K562 (cell line): Measurements from ENCODE around the gene KXD1. TPM values are rescaled to one million over a fixed set of nuclear protein-coding genes. Genes with fewer than 3 reads are reported as not detected.

ENCODE experiments used
- CBX3 ChIP-seq, 2 experiments: IDR thresholded peaks; 1 replicate in 1 of 2; 2 replicates in 1 of 2; pipeline ENCODE4 v1.6.1; 2012; ENCODE audit warnings: inconsistent platforms in 2 of 2, low read length in 2 of 2, borderline replicate concordance in 1 of 2, control low read depth in 1 of 2
- FOXA3 ChIP-seq, 2 experiments: fragments of 450-650 bp in 1 of 2; sonication (generic) in 1 of 2; formaldehyde crosslinking; IDR thresholded peaks in 1 of 2; conservative IDR thresholded peaks in 1 of 2; 2 replicates each; pipeline versions ENCODE4 v1.4.0 to v1.8.0; 2020 to 2022; ENCODE audit warnings: mild to moderate bottlenecking in 2 of 2, missing genetic modification reagents in 1 of 2
- HCFC1 ChIP-seq: IDR thresholded peaks from 2 replicates; pipeline ENCODE4 v1.6.1; 2012; ENCODE audit warnings: low read depth, low read length, improper control_type of control experiment
- HSF4 ChIP-seq: fragments of 250-450 bp; sonication (Bioruptor Pico); IDR thresholded peaks from 2 replicates; pipeline ENCODE4 v2.1.2; 2022; ENCODE audit warnings: mild to moderate bottlenecking, moderate library complexity, borderline replicate concordance
- NR1H2 ChIP-seq: sonication (generic); formaldehyde crosslinking; IDR thresholded peaks from 2 replicates; pipeline ENCODE4 v1.4.0; 2020; ENCODE audit warnings: mild to moderate bottlenecking, missing genetic modification reagents
- NRF1 ChIP-seq, 2 experiments: fragments of 450-650 bp; IDR thresholded peaks in 1 of 2; conservative IDR thresholded peaks in 1 of 2; 2 replicates each; pipeline ENCODE4 v1.6.1; 2014; ENCODE audit warnings: mild to moderate bottlenecking in 2 of 2
- RBM22 ChIP-seq: fragments of 200-400 bp; formaldehyde crosslinking; IDR thresholded peaks from 2 replicates; pipeline ENCODE4 v1.6.1; 2018; ENCODE audit warnings: low read length, low read depth; ENCODE audit not compliant: poor library complexity, severe bottlenecking
- SNAPC5 ChIP-seq: fragments of 250-450 bp; sonication (Bioruptor Pico); IDR thresholded peaks from 2 replicates; pipeline ENCODE4 v1.8.0; 2021; ENCODE audit warnings: moderate library complexity, mild to moderate bottlenecking, inconsistent platforms
- U2AF1 ChIP-seq: fragments of 200-400 bp; formaldehyde crosslinking; optimal IDR thresholded peaks from 2 replicates; pipeline ENCODE3; 2017; ENCODE audit warnings: mild to moderate bottlenecking, low read depth, low read length, moderate library complexity
- YY1 ChIP-seq, 3 experiments: IDR thresholded peaks; 2 replicates each; pipeline ENCODE4 v1.6.1; 2011; ENCODE audit warnings: low read length in 2 of 3, mild to moderate bottlenecking in 2 of 3, moderate library complexity in 2 of 3, borderline replicate concordance in 1 of 3, control low read depth in 1 of 3, low read depth in 1 of 3; ENCODE audit not compliant: insufficient read depth in 3 of 3, insufficient replicate concordance in 2 of 3, control insufficient read depth in 1 of 3, insufficient read length in 1 of 3; ENCODE audit errors: extremely low read depth in 1 of 3
- ZNF507 ChIP-seq: conservative IDR thresholded peaks from 2 replicates; pipeline ENCODE4 v1.6.1; 2017; ENCODE audit warnings: missing genetic modification characterization, missing compliant biosample characterization
- polyA plus RNA-seq, 8 experiments: library from polyadenylated mRNA; depleted of rRNA in 4 of 8; stranded (reverse) in 5 of 8; unstranded in 3 of 8; fragments of >200 nt; fragmentation: Nextera tagmentation in 2 of 8; fragmentation: Illumina TruSeq in 1 of 8; extraction: Ambion mirVana in 2 of 8; extraction: Trizol in 1 of 8; gene quantifications; 2 replicates each; pipeline versions ENCODE4 v1.2.1 to v1.2.3, GENCODE V29; 2011 to 2014; ENCODE audit warnings: inconsistent platforms in 1 of 8, missing spikeins in 1 of 8
- total RNA-seq, 7 experiments: library from RNA; depleted of rRNA in 6 of 7; stranded (reverse); fragments of >200 nt in 6 of 7; fragmentation: Illumina TruSeq in 2 of 7; extraction: Trizol in 2 of 7; gene quantifications; 2 replicates each; pipeline versions ENCODE4 v1.2.1 to v1.2.3, GENCODE V29; 2011 to 2021; ENCODE audit warnings: low replicate concordance in 1 of 7
- TF ChIP-seq, protein P1 (sequence below): sonication (generic); formaldehyde crosslinking; IDR thresholded peaks from 2 replicates; pipeline ENCODE4 v1.8.0; 2022; ENCODE audit warnings: mild to moderate bottlenecking, missing genetic modification reagents
- TF ChIP-seq, protein P2 (sequence below): fragments of 250-450 bp; sonication (Bioruptor Pico); IDR thresholded peaks from 2 replicates; pipeline ENCODE4 v1.4.0; 2020; ENCODE audit warnings: borderline replicate concordance
- TF ChIP-seq, protein P3 (sequence below): fragments of 150-350 bp; IDR thresholded peaks from 2 replicates; pipeline ENCODE4 v1.6.1; 2014; ENCODE audit warnings: low read depth, mild to moderate bottlenecking, low read length, borderline replicate concordance

The KXD1 gene
- total and polyA plus RNA-seq, 9 of the 15 experiments (the other 6 are each of a cell fraction or from before 2014, with no cell fraction given): 21.9 to 210 (median 118) TPM

DNA sequence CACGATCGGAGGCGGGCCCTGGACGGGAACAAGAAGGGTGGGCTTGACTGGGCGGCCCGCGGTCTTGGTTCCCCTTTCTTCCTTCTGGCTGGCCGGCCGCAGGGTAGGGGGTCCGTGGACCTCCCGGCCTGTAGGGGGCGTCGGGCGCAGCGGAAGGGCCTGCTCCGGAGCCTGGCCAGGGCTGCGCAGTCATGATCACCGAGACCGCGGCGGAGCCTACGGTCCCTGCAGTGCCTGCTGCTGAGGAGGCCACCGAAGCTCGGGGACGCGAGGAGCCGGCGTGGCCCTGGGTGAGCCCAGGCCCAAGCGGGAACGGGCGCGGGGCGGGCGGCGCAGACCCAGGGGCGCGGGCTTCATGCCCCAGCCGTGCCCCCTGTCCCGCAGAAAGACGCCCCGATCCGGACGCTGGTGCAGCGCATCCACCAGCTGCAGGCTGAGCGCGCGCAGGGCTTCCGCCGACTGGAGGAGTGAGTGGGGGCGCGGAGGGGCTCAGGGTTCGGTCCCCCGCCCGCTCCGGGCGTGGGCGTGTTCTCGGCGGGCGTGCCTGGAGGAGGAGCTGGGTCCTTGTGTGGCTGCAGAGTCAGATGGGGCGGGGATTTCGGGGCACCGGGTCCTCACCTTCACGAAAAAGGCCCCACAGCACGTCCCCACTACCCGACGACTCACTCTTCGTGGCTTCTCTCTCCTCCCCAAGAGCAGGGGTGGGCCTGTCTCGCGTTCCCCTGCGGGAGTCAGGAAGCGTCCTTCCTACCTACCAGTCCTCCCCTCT is 31.1 kb downstream of the KXD1 start, which contains the start of gene REX1BD (continued):
- TF ChIP-seq SNAPC5 (CRISPR knock-in tag) (no peak), CBX3 (IDR thresholded peaks at IDR 0.05; ENCODE audit: borderline replicate concordance in 1 of 2, low read length in 2 of 2) (peak in 1 of 2 experiments; percentile 85; a peak in 1 of 3 replicates), RBM22 (peak; percentile 76), U2AF1 (peak; percentile 100), HCFC1 (peak; percentile 74), YY1 (IDR thresholded peaks at IDR 0.05; ENCODE audit: borderline replicate concordance in 1 of 3, control insufficient read depth in 1 of 3, extremely low read depth in 1 of 3, insufficient read depth in 3 of 3, insufficient read length in 1 of 3, insufficient replicate concordance in 2 of 3, low read depth in 1 of 3, low read length in 2 of 3) (peak in 2 of 3 experiments; percentile 64 to 66), ZNF507 (tag) (no peak), NR1H2 (peak; percentile 51; the same call in 1 of the 2 replicates), FOXA3 (CRISPR knock-in tag; conservative IDR thresholded peaks at IDR 0.05 in 1 of 2, IDR thresholded peaks at IDR 0.05 in 1 of 2) (peak in 1 of 2 experiments; percentile 16; a peak in 1 of 4 replicates), NRF1 (conservative IDR thresholded peaks at IDR 0.05 in 1 of 2, IDR thresholded peaks at IDR 0.05 in 1 of 2) (peak; percentile 69 to 79), HSF4 (no peak)
- TF ChIP-seq, protein P1, sequence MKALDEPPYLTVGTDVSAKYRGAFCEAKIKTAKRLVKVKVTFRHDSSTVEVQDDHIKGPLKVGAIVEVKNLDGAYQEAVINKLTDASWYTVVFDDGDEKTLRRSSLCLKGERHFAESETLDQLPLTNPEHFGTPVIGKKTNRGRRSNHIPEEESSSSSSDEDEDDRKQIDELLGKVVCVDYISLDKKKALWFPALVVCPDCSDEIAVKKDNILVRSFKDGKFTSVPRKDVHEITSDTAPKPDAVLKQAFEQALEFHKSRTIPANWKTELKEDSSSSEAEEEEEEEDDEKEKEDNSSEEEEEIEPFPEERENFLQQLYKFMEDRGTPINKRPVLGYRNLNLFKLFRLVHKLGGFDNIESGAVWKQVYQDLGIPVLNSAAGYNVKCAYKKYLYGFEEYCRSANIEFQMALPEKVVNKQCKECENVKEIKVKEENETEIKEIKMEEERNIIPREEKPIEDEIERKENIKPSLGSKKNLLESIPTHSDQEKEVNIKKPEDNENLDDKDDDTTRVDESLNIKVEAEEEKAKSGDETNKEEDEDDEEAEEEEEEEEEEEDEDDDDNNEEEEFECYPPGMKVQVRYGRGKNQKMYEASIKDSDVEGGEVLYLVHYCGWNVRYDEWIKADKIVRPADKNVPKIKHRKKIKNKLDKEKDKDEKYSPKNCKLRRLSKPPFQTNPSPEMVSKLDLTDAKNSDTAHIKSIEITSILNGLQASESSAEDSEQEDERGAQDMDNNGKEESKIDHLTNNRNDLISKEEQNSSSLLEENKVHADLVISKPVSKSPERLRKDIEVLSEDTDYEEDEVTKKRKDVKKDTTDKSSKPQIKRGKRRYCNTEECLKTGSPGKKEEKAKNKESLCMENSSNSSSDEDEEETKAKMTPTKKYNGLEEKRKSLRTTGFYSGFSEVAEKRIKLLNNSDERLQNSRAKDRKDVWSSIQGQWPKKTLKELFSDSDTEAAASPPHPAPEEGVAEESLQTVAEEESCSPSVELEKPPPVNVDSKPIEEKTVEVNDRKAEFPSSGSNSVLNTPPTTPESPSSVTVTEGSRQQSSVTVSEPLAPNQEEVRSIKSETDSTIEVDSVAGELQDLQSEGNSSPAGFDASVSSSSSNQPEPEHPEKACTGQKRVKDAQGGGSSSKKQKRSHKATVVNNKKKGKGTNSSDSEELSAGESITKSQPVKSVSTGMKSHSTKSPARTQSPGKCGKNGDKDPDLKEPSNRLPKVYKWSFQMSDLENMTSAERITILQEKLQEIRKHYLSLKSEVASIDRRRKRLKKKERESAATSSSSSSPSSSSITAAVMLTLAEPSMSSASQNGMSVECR (CRISPR knock-in tag): peak; percentile 86; the same call in 1 of the 2 replicates
- TF ChIP-seq, protein P2, sequence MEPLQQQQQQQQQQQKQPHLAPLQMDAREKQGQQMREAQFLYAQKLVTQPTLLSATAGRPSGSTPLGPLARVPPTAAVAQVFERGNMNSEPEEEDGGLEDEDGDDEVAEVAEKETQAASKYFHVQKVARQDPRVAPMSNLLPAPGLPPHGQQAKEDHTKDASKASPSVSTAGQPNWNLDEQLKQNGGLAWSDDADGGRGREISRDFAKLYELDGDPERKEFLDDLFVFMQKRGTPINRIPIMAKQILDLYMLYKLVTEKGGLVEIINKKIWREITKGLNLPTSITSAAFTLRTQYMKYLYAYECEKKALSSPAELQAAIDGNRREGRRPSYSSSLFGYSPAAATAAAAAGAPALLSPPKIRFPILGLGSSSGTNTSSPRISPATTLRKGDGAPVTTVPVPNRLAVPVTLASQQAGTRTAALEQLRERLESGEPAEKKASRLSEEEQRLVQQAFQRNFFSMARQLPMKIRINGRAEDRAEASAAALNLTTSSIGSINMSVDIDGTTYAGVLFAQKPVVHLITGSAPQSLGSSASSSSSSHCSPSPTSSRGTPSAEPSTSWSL (CRISPR knock-in tag): peak; percentile 78; the same call in 1 of the 2 replicates
- TF ChIP-seq, protein P3, sequence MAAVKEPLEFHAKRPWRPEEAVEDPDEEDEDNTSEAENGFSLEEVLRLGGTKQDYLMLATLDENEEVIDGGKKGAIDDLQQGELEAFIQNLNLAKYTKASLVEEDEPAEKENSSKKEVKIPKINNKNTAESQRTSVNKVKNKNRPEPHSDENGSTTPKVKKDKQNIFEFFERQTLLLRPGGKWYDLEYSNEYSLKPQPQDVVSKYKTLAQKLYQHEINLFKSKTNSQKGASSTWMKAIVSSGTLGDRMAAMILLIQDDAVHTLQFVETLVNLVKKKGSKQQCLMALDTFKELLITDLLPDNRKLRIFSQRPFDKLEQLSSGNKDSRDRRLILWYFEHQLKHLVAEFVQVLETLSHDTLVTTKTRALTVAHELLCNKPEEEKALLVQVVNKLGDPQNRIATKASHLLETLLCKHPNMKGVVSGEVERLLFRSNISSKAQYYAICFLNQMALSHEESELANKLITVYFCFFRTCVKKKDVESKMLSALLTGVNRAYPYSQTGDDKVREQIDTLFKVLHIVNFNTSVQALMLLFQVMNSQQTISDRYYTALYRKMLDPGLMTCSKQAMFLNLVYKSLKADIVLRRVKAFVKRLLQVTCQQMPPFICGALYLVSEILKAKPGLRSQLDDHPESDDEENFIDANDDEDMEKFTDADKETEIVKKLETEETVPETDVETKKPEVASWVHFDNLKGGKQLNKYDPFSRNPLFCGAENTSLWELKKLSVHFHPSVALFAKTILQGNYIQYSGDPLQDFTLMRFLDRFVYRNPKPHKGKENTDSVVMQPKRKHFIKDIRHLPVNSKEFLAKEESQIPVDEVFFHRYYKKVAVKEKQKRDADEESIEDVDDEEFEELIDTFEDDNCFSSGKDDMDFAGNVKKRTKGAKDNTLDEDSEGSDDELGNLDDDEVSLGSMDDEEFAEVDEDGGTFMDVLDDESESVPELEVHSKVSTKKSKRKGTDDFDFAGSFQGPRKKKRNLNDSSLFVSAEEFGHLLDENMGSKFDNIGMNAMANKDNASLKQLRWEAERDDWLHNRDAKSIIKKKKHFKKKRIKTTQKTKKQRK: no peak
